Neutrophil (primary cell): ENCODE data around the gene MIOS.

Experiments used
- H3K27ac ChIP-seq: fragments of 200-600 bp; sonication (generic); 2 replicates; pipeline ENCODE4 v1.5.1; 2016; ENCODE audit warnings: mild to moderate bottlenecking, moderate library complexity
- H3K27me3 ChIP-seq: fragments of 200-600 bp; sonication (generic); 2 replicates; pipeline ENCODE4 v1.6.0; 2016; ENCODE audit warnings: mild to moderate bottlenecking
- H3K36me3 ChIP-seq: fragments of 200-600 bp; sonication (generic); 2 replicates; pipeline ENCODE4 v1.5.1; 2017
- H3K4me1 ChIP-seq, 2 experiments: fragments of 200-600 bp in 1 of 2; sonication (generic) in 1 of 2; 1 replicate in 1 of 2; 2 replicates in 1 of 2; pipeline versions ENCODE4 v1.5.1 to v1.6.1; 2013 to 2016; ENCODE audit warnings: low read depth in 1 of 2, low read length in 1 of 2, mild to moderate bottlenecking in 1 of 2, moderate library complexity in 1 of 2; ENCODE audit not compliant: control insufficient read depth in 1 of 2, insufficient read depth in 1 of 2
- H3K4me3 ChIP-seq, 2 experiments: fragments of 200-600 bp in 1 of 2; sonication (generic) in 1 of 2; 1 replicate in 1 of 2; 2 replicates in 1 of 2; pipeline ENCODE4 v1.5.1; 2013 to 2016; ENCODE audit warnings: low read depth in 1 of 2, low read length in 1 of 2, mild to moderate bottlenecking in 1 of 2, moderate library complexity in 1 of 2
- H3K9me3 ChIP-seq: fragments of 200-600 bp; sonication (generic); 2 replicates; pipeline ENCODE4 v1.5.1; 2016
- CTCF ChIP-seq: fragments of 200-600 bp; sonication (generic); IDR thresholded peaks from 2 replicates; pipeline ENCODE4 v1.5.1; 2016; ENCODE audit warnings: antibody characterized with exemption

The MIOS gene

GRCh38 chr7:7542251-7542835, 24.3 kb upstream of the MIOS start:
- no peaks in the 10 kb centered on the region for H3K36me3 ChIP-seq
- H3K27me3 ChIP-seq: no peaks in the 10 kb centered on the region
- no peak overlapping the region for H3K27ac ChIP-seq
- H3K9me3 ChIP-seq: no peaks in the 10 kb centered on the region
- no peaks in the 10 kb centered on the region for H3K4me1 ChIP-seq
- H3K4me3 ChIP-seq: no peak overlapping the region
- TF ChIP-seq CTCF: no peak

DNA sequence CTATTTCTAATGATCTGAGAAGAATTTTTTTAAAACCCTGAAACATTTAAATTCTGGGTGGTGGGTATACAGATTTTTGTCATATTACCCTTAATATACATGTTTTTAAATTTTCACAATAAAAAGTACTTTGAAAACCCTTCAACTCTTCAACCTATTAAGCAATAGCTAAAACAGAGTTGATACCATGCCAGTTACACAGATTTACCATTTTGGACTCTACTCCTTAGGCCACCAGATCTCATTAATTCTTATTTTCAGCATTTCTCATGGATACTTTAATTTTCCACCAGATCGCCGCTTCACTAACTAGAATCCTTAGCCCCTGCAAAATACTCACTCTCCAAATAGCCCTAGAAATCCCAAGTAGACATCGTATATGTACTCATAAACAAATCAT, 18.3 kb upstream of the MIOS start:
- Histone ChIP-seq H3K4me3 (no peak overlapping the region), H3K36me3 (no peaks in the 10 kb centered on the region), H3K4me1 (no peaks in the 10 kb centered on the region), H3K27me3 (no peaks in the 10 kb centered on the region), H3K9me3 (no peaks in the 10 kb centered on the region), H3K27ac (no peak overlapping the region)
- TF ChIP-seq CTCF: no peak

DNA sequence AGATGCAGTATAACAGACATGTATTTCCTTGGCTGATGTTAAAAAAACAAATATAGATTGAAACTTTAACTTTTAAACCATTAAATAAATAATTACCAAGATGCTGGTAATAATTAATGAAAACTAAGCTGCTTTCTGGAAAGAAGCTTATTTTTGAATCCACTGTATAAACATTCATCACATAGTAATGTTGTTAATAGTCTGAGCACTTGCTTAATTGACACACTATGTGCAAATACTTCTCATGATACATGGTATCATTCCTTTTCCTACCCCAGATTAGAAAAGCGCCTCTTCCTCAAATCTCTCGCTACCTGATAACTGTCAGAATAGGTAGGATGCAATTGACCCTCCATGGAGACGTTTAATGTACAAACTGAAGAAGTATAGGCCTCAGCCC, 16.0 kb upstream of the MIOS start:
- Histone ChIP-seq H3K36me3 (no peaks in the 10 kb centered on the region), H3K9me3 (no peaks in the 10 kb centered on the region), H3K4me1 (no peaks in the 10 kb centered on the region), H3K27me3 (no peaks in the 10 kb centered on the region), H3K4me3 (no peak overlapping the region), H3K27ac (no peak overlapping the region)
- TF ChIP-seq CTCF: no peak

DNA sequence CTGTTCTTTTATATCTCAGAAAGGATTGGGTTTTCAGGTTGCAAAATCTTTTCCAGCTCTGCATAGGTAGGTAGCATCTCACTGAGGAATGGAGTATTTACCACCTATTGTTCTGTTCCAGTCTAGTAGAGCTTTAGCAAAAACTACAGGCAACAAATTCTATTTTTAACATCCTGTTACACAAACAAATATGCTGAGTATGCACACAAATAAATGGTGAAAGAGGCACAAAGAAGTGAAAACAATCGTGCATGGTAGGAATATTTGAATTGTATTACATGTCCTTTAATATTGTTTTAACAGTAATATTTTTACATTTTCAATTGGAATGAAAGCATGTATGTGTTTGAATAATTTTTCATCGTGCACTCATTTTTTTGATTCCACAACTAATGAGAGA, 14.5 kb upstream of the MIOS start:
- no peaks in the 10 kb centered on the region for H3K9me3 ChIP-seq
- TF ChIP-seq CTCF: no peak
- no peak overlapping the region for H3K4me3 ChIP-seq
- no peaks in the 10 kb centered on the region for H3K4me1 ChIP-seq
- H3K27ac ChIP-seq: no peak overlapping the region
- H3K27me3 ChIP-seq: no peaks in the 10 kb centered on the region
- H3K36me3 ChIP-seq: no peaks in the 10 kb centered on the region

- TF ChIP-seq CTCF: no peak
- H3K9me3 ChIP-seq: no peaks in the 10 kb centered on the region
- H3K4me3 ChIP-seq: no peak overlapping the region
- H3K27me3 ChIP-seq: no peaks in the 10 kb centered on the region
- no peaks in the 10 kb centered on the region for H3K4me1 ChIP-seq
- H3K36me3 ChIP-seq: no peaks in the 10 kb centered on the region
- H3K27ac ChIP-seq: no peak overlapping the region
Measured at GRCh38 chr7:7553386-7553785, 13.3 kb upstream of the MIOS start.

DNA sequence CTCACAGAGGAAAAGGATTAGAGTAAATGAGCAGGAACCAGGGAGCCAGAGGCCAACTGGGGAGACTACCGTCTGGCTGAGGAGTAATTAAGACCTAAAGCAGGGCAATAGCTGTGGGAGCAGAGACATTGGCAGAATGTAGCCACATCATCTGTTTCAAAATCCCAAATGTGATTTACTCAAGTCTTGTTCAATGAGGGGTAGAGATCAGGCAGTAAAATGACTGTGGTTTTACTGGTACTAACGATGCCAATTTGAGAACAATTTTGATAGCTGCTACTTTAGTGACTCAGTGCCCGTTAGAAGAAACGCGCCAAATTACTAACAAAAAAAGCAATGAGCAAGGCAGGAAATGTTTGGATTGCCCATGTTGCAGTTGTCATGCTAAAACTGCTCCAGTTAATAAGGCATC, 12.7 kb upstream of the MIOS start:
- Histone ChIP-seq H3K27ac (no peak overlapping the region), H3K27me3 (no peaks in the 10 kb centered on the region), H3K9me3 (no peaks in the 10 kb centered on the region), H3K4me1 (no peaks in the 10 kb centered on the region), H3K36me3 (no peaks in the 10 kb centered on the region), H3K4me3 (no peak overlapping the region)
- TF ChIP-seq CTCF: no peak
